ENCODE results near the gene ADGRL1. TPM values are rescaled to one million over a fixed set of nuclear protein-coding genes. Genes with fewer than 3 reads are reported as not detected.

Gene ADGRL1
- total and polyA plus RNA-seq, 9 of the 15 experiments (the other 6 are each of a cell fraction or from before 2014, with no cell fraction given), result 0.14 to 37.0 (median 8.6) TPM

GRCh38 chr19:14177496-14178074, 28.4 kb downstream of the ADGRL1 start:
- no peak for ATAC-seq
- WGBS (ENCODE audit: insufficient coverage, low coverage, missing lambda C conversion rate), result 86% methylated on average over 14 of the region's 23 CpGs
- no peaks in the 10 kb centered on the region for H3K79me2 ChIP-seq (ENCODE audit: control insufficient read depth, insufficient read depth, low read length)

DNA sequence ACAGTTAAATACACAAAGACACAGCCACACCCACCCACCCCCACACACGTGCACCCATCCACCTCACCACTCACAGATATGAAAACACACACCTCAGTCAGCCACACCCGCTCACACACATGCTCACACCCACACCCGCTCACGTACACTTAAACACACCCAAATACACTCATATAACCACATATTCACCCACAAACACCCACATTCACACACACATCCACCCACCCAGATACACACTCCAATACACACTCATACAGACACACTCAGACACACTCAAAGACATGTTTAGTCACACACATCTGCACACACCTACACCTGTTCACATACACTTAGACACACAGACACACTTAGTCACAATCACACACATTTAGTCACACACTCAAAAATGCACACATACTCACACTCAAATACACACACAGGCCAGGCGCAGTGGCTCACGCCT, 30.6 kb downstream of the ADGRL1 start:
- Histone ChIP-seq H3K36me3 (ENCODE audit: control insufficient read depth, insufficient read depth, low read length) (peaks cover 40% of the 10 kb centered on the region; the same call in 2 of the 3 replicates), H3K27ac (ENCODE audit: extremely low read depth, low read depth, low read length) (no peak overlapping the region), H3K79me2 (ENCODE audit: control insufficient read depth, insufficient read depth, low read length) (no peaks in the 10 kb centered on the region), H3K4me2 (ENCODE audit: insufficient read depth, low read length) (no peak overlapping the region), H3K4me1 (replicated peaks in 1 of 2; ENCODE audit: control insufficient read depth in 2 of 2, insufficient read depth in 2 of 2, low read length in 2 of 2) (no peaks in the 10 kb centered on the region), H3K9me1 (ENCODE audit: control insufficient read depth, insufficient read depth, low read length) (no peaks in the 10 kb centered on the region), H3K4me3 (no peak overlapping the region), H3K9ac (ENCODE audit: insufficient read depth in 1 of 2, low read depth in 2 of 2, low read length in 2 of 2) (no peak overlapping the region), H4K20me1 (replicated peaks; ENCODE audit: control insufficient read depth, insufficient read depth, low read length) (no peaks in the 10 kb centered on the region), H3K27me3 (ENCODE audit: control insufficient read depth in 2 of 2, insufficient read depth in 2 of 2, low read length in 2 of 2) (no peaks in the 10 kb centered on the region), H3K9me3 (replicated peaks; ENCODE audit: control insufficient read depth, insufficient read depth, low read depth, low read length) (no peaks in the 10 kb centered on the region), H2AFZ (ENCODE audit: low read depth, low read length) (no peak overlapping the region)
- POLR2A ChIA-PET, result interaction anchor here (0.8 kb wide), 1 partner anchor 61 kb away, joined by 3 read pairs; no protein-coding TSS in a partner anchor
- FAIRE-seq (peak; percentile 69), DNase-seq (ENCODE audit: extremely low read depth in 1 of 4, low spot score in 3 of 4) (no peak), ATAC-seq (no peak)
- WGBS (ENCODE audit: insufficient coverage, low coverage, missing lambda C conversion rate), result 86% methylated on average over 6 of the region's 6 CpGs
- CTCF ChIA-PET (ENCODE audit: low intra/inter-chr PET ratio), result no interaction called here
- TF ChIP-seq THRAP3 (IDR thresholded peaks at IDR 0.05; ENCODE audit: borderline replicate concordance) (no peak), NKRF (IDR thresholded peaks at IDR 0.05; ENCODE audit: borderline replicate concordance) (peak; percentile 51; the same call in 1 of the 2 replicates), EGR1 (conservative IDR thresholded peaks at IDR 0.05) (peak; percentile 29), HDGF (IDR thresholded peaks at IDR 0.05) (0 out of 2 replicates have a peak, but pooled peaks have one; percentile 69), HDAC2 (IDR thresholded peaks at IDR 0.05) (no peak), SUPT5H (IDR thresholded peaks at IDR 0.05) (peak; percentile 25; the same call in 1 of the 2 replicates)
- TF ChIP-seq, protein P1, sequence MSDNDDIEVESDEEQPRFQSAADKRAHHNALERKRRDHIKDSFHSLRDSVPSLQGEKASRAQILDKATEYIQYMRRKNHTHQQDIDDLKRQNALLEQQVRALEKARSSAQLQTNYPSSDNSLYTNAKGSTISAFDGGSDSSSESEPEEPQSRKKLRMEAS (CRISPR knock-in tag; IDR thresholded peaks at IDR 0.05), result no peak
- TF ChIP-seq, protein P2, sequence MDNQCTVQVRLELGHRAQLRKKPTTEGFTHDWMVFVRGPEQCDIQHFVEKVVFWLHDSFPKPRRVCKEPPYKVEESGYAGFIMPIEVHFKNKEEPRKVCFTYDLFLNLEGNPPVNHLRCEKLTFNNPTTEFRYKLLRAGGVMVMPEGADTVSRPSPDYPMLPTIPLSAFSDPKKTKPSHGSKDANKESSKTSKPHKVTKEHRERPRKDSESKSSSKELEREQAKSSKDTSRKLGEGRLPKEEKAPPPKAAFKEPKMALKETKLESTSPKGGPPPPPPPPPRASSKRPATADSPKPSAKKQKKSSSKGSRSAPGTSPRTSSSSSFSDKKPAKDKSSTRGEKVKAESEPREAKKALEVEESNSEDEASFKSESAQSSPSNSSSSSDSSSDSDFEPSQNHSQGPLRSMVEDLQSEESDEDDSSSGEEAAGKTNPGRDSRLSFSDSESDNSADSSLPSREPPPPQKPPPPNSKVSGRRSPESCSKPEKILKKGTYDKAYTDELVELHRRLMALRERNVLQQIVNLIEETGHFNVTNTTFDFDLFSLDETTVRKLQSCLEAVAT (IDR thresholded peaks at IDR 0.05), result 0 out of 4 replicates have a peak, but pooled peaks of 1 of the 2 experiments have one; percentile 42
- intact Hi-C loops (cut with micrococcal nuclease) (no loop called here), in situ Hi-C loops (cut with MboI) (no loop called here)
- no TSS peak for BruUV-seq (replicated peaks)

More at GRCh38 chr19:14177496-14178074, 28.4 kb downstream of the ADGRL1 start:
- Histone ChIP-seq H4K20me1 (replicated peaks; ENCODE audit: control insufficient read depth, insufficient read depth, low read length) (no peaks in the 10 kb centered on the region), H3K4me1 (replicated peaks in 1 of 2; ENCODE audit: control insufficient read depth in 2 of 2, insufficient read depth in 2 of 2, low read length in 2 of 2) (no peaks in the 10 kb centered on the region; a peak in 1 of 5 replicates), H3K9ac (ENCODE audit: insufficient read depth in 1 of 2, low read depth in 2 of 2, low read length in 2 of 2) (0 out of 4 replicates have a peak overlapping the region, but pooled peaks of 1 of the 2 experiments have one; percentile 31), H3K9me3 (replicated peaks; ENCODE audit: control insufficient read depth, insufficient read depth, low read depth, low read length) (no peaks in the 10 kb centered on the region), H3K9me1 (ENCODE audit: control insufficient read depth, insufficient read depth, low read length) (no peaks in the 10 kb centered on the region), H3K4me2 (ENCODE audit: insufficient read depth, low read length) (no peak overlapping the region), H2AFZ (ENCODE audit: low read depth, low read length) (no peak overlapping the region), H3K27ac (ENCODE audit: extremely low read depth, low read depth, low read length) (no peak overlapping the region), H3K36me3 (ENCODE audit: control insufficient read depth, insufficient read depth, low read length) (peaks cover 27% of the 10 kb centered on the region; the same call in 1 of the 3 replicates), H3K27me3 (ENCODE audit: control insufficient read depth in 2 of 2, insufficient read depth in 2 of 2, low read length in 2 of 2) (no peaks in the 10 kb centered on the region), H3K4me3 (no peak overlapping the region)
- TF ChIP-seq CC2D1A (IDR thresholded peaks at IDR 0.05) (no peak), KDM2B (CRISPR knock-in tag; IDR thresholded peaks at IDR 0.05) (no peak), RBM34 (IDR thresholded peaks at IDR 0.05; ENCODE audit: borderline replicate concordance, insufficient read depth, low read length) (no peak), MEIS2 (IDR thresholded peaks at IDR 0.05; ENCODE audit: partially characterized antibody) (no peak), ZNF217 (CRISPR knock-in tag; IDR thresholded peaks at IDR 0.05) (no peak), YY1 (IDR thresholded peaks at IDR 0.05; ENCODE audit: borderline replicate concordance in 1 of 3, control insufficient read depth in 1 of 3, extremely low read depth in 1 of 3, insufficient read depth in 3 of 3, insufficient read length in 1 of 3, insufficient replicate concordance in 2 of 3, low read depth in 1 of 3, low read length in 2 of 3) (no peak), NR3C1 (CRISPR knock-in tag; IDR thresholded peaks at IDR 0.05) (no peak)
- intact Hi-C loops (cut with micrococcal nuclease), result no loop called here
- no peak for DNase-seq (ENCODE audit: extremely low read depth in 1 of 4, low spot score in 3 of 4)
- FAIRE-seq, result no peak
- in situ Hi-C loops (cut with MboI), result no loop called here
- POLR2A ChIA-PET, result interaction anchor here (0.6 to 1.1 kb wide), 3 partner anchors 19 to 125 kb away, joined by 3 to 4 read pairs (median 3); no protein-coding TSS in a partner anchor
- no TSS peak for BruUV-seq (replicated peaks)
- CTCF ChIA-PET (ENCODE audit: low intra/inter-chr PET ratio), result no interaction called here
